Calu3 (cell line): ENCODE measurements around the gene CD34. TPM values are rescaled to one million over a fixed set of nuclear protein-coding genes. Genes with fewer than 3 reads are reported as not detected.

Experiments used
- BruUV-seq: library from RNA; stranded (reverse); fragments of 400-500 nt; replicated peaks from 2 replicates; lab custom pipeline; 2021; lab: Mats Ljungman, UMichigan
- CTCF ChIA-PET: fragments of 300-600 bp; sonication (Branson Sonifier 250); formaldehyde crosslinking; loops from one replicate; lab custom pipeline; 2022; ENCODE audit warnings: antibody characterized with exemption; lab: Charles Lee
- DNase-seq: peaks from one replicate; pipeline ENCODE4 v3.0.0; 2022
- H3K27ac Mint-ChIP-seq: one replicate; pipeline ENCODE4 v1.8.0; 2022; ENCODE audit warnings: mixed read lengths; ENCODE audit not compliant: unreplicated experiment
- H3K27me3 Mint-ChIP-seq: one replicate; pipeline ENCODE4 v1.8.0; 2022; ENCODE audit warnings: mixed read lengths; ENCODE audit not compliant: unreplicated experiment
- H3K36me3 Mint-ChIP-seq: one replicate; pipeline ENCODE4 v1.8.0; 2022; ENCODE audit warnings: mild to moderate bottlenecking, moderate library complexity, mixed read lengths; ENCODE audit not compliant: insufficient read depth, unreplicated experiment
- H3K4me1 Mint-ChIP-seq: one replicate; pipeline ENCODE4 v1.8.0; 2022; ENCODE audit warnings: mild to moderate bottlenecking, low read depth, mixed read lengths; ENCODE audit not compliant: unreplicated experiment
- H3K4me3 Mint-ChIP-seq: one replicate; pipeline ENCODE4 v1.8.0; 2022; ENCODE audit warnings: mild to moderate bottlenecking, low read depth, moderate library complexity, mixed read lengths; ENCODE audit not compliant: unreplicated experiment
- H3K9me3 Mint-ChIP-seq: one replicate; pipeline ENCODE4 v1.8.0; 2022; ENCODE audit warnings: low read depth, mixed read lengths; ENCODE audit not compliant: unreplicated experiment
- CTCF ChIP-seq: fragments of 200-600 bp; IDR thresholded peaks from one replicate; pipeline ENCODE4 v1.8.0; 2022; ENCODE audit warnings: antibody characterized with exemption; ENCODE audit not compliant: unreplicated experiment
- intact Hi-C: fragments of 100-400 bp; cut with micrococcal nuclease; formaldehyde crosslinking; loops from one replicate; pipeline ENCODE4 v1.10.0; 2022; ENCODE audit not compliant: unreplicated experiment
- total RNA-seq: library from RNA; stranded (reverse); gene quantifications from 2 replicates; pipeline ENCODE4 v1.2.3, GENCODE V29; 2022

Gene CD34
- total RNA-seq, 1 experiment from 2014 or later, result 0.24 TPM

- no peaks in the 10 kb centered on the region for H3K36me3 Mint-ChIP-seq
- peaks cover 8% of the 10 kb centered on the region for H3K4me1 Mint-ChIP-seq
- no peak for TF ChIP-seq CTCF
- no TSS peak for BruUV-seq
- H3K9me3 Mint-ChIP-seq, result no peaks in the 10 kb centered on the region
- CTCF ChIA-PET, result no interaction called here
- DNase-seq, result no peak
- peaks cover 9% of the 10 kb centered on the region for H3K27me3 Mint-ChIP-seq
- intact Hi-C loops, result no loop called here
- no peak overlapping the region for H3K27ac Mint-ChIP-seq
- H3K4me3 Mint-ChIP-seq, result no peak overlapping the region
Measured at GRCh38 chr1:207918011-207918410, 7.1 kb upstream of the CD34 start.

GRCh38 chr1:207917080-207917479, 6.2 kb upstream of the CD34 start:
- DNase-seq, result no peak
- CTCF ChIA-PET, result interaction anchor here (0.6 kb wide), 1 partner anchor 1851 kb away, joined by 3 read pairs; no protein-coding TSS in a partner anchor
- no peak for TF ChIP-seq CTCF
- Mint-ChIP-seq H3K4me1 (peaks cover 15% of the 10 kb centered on the region), H3K36me3 (no peaks in the 10 kb centered on the region), H3K4me3 (no peak overlapping the region), H3K27ac (no peak overlapping the region), H3K27me3 (peaks cover 18% of the 10 kb centered on the region), H3K9me3 (no peaks in the 10 kb centered on the region)
- intact Hi-C loops, result no loop called here
- BruUV-seq, result no TSS peak

GRCh38 chr1:207913951-207914350, 3.0 kb upstream of the CD34 start:
- H3K9me3 Mint-ChIP-seq, result no peaks in the 10 kb centered on the region
- intact Hi-C loops, result no loop called here
- TF ChIP-seq CTCF, result no peak
- no peak overlapping the region for H3K27ac Mint-ChIP-seq
- CTCF ChIA-PET, result no interaction called here
- H3K27me3 Mint-ChIP-seq, result peaks cover 38% of the 10 kb centered on the region
- peaks cover 26% of the 10 kb centered on the region for H3K4me1 Mint-ChIP-seq
- no peak overlapping the region for H3K4me3 Mint-ChIP-seq
- peaks cover 7% of the 10 kb centered on the region for H3K36me3 Mint-ChIP-seq
- no TSS peak for BruUV-seq
- DNase-seq, result no peak

GRCh38 chr1:207911856-207912760, 1.2 kb upstream of the CD34 start:
- CTCF ChIA-PET, result interaction anchor here (1.0 to 1.6 kb wide), 2 partner anchors 15 to 51 kb away, joined by 3 to 7 read pairs; no protein-coding TSS in a partner anchor
- Mint-ChIP-seq H3K36me3 (peaks cover 7% of the 10 kb centered on the region), H3K27ac (peak overlapping the region; percentile 4), H3K9me3 (no peaks in the 10 kb centered on the region), H3K4me3 (peak overlapping the region; percentile 65), H3K4me1 (peaks cover 26% of the 10 kb centered on the region), H3K27me3 (peaks cover 38% of the 10 kb centered on the region)
- intact Hi-C loops, result no loop called here
- no peak for DNase-seq
- no peak for TF ChIP-seq CTCF
- BruUV-seq, result no TSS peak
